ENCODE measurements around the gene NELL1. TPM values are rescaled to one million over a fixed set of nuclear protein-coding genes. Genes with fewer than 3 reads are reported as not detected.

NELL1 gene
- total and polyA plus RNA-seq, 2 donors (not counting 1 experiment from before 2014, with no cell fraction given): not detected

DNA sequence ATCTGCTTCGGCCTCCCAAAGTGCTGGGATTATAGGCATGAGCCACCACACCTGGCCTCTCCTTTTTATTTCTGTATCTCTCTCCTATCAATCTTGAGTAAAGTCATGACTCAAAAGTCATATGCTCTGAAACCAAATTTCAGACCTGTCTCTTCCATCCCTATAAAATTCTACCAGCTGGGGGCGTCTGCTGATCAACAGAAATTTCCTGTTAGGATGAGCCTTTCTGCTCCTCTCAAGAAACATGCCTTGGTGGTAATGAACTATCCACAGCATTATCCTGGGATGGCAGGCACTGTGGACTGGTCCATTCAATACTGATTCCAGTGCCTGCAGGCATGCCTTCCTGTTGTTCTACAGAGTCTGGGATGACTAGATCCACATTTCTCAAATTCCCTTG lies 472.6 kb downstream of the NELL1 start:
- H4K20me1 ChIP-seq (ENCODE audit: control insufficient read depth, extremely low read depth, insufficient read depth, low read length): no peaks in the 10 kb centered on the region

DNA sequence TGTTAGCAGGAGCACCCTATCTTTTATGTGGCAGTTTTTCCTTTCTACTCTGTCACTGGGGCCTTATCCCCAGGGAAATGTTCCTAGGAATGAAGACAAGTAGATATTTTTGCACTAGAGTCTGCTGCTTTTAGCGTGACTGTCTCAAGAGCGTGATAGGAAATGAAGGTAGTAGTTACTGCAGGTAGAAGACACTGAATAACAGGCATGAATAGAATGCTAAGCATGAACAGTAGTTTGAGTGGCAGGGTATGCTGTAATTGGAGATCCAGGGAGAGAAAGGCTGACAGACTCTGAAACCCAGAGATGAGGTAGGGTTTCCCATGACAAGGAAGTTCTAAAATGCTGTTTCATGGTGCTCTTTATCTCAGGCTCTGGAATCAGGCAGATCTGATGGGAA lies 475.1 kb downstream of the NELL1 start:
- no peaks in the 10 kb centered on the region for H3K27me3 ChIP-seq (ENCODE audit: control insufficient read depth, insufficient read depth, low read length)
- no peak overlapping the region for H3K27ac ChIP-seq (ENCODE audit: insufficient read depth, low read length)
- no peaks in the 10 kb centered on the region for H3K9me3 ChIP-seq (ENCODE audit: control insufficient read depth, insufficient read depth, low read depth, low read length)
- no peak for DNase-seq (ENCODE audit: low read depth in 2 of 2)
- no peaks in the 10 kb centered on the region for H3K4me1 ChIP-seq (ENCODE audit: control insufficient read depth, extremely low read depth, insufficient read depth, low read length)
- H3K79me2 ChIP-seq (ENCODE audit: control insufficient read depth, insufficient read depth, low read length): no peaks in the 10 kb centered on the region
- H3K36me3 ChIP-seq (ENCODE audit: control insufficient read depth, insufficient read depth, low read length): no peaks in the 10 kb centered on the region
- no peak overlapping the region for H3K4me2 ChIP-seq (ENCODE audit: extremely low read depth, insufficient read depth, low read length)
- no peak overlapping the region for H3K4me3 ChIP-seq (replicated peaks in 1 of 4; ENCODE audit: control extremely low read depth in 1 of 4, insufficient read depth in 1 of 4, low read depth in 3 of 4, low read length in 4 of 4)
- H2AFZ ChIP-seq (ENCODE audit: low read length): no peak overlapping the region
- no peaks in the 10 kb centered on the region for H4K20me1 ChIP-seq (ENCODE audit: control insufficient read depth, extremely low read depth, insufficient read depth, low read length)
- TF ChIP-seq EZH2 (IDR thresholded peaks at IDR 0.05; ENCODE audit: low read length, missing control alignments): no peak
- TF ChIP-seq, protein P1, sequence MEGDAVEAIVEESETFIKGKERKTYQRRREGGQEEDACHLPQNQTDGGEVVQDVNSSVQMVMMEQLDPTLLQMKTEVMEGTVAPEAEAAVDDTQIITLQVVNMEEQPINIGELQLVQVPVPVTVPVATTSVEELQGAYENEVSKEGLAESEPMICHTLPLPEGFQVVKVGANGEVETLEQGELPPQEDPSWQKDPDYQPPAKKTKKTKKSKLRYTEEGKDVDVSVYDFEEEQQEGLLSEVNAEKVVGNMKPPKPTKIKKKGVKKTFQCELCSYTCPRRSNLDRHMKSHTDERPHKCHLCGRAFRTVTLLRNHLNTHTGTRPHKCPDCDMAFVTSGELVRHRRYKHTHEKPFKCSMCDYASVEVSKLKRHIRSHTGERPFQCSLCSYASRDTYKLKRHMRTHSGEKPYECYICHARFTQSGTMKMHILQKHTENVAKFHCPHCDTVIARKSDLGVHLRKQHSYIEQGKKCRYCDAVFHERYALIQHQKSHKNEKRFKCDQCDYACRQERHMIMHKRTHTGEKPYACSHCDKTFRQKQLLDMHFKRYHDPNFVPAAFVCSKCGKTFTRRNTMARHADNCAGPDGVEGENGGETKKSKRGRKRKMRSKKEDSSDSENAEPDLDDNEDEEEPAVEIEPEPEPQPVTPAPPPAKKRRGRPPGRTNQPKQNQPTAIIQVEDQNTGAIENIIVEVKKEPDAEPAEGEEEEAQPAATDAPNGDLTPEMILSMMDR (conservative IDR thresholded peaks at IDR 0.05 in 1 of 2, IDR thresholded peaks at IDR 0.05 in 1 of 2; ENCODE audit: low read depth in 1 of 2, low read length in 2 of 2): no peak
- no peak overlapping the region for H3K9ac ChIP-seq (ENCODE audit: insufficient read depth, low read length)

More for the DNA sequence above, 472.6 kb downstream of the NELL1 start:
- no peak overlapping the region for H3K9ac ChIP-seq (ENCODE audit: insufficient read depth, low read length)
- no peaks in the 10 kb centered on the region for H3K36me3 ChIP-seq (ENCODE audit: control insufficient read depth, insufficient read depth, low read length)
- H3K4me1 ChIP-seq (ENCODE audit: control insufficient read depth, extremely low read depth, insufficient read depth, low read length): no peaks in the 10 kb centered on the region
- H3K27ac ChIP-seq (ENCODE audit: insufficient read depth, low read length): no peak overlapping the region
- no peaks in the 10 kb centered on the region for H3K27me3 ChIP-seq (ENCODE audit: control insufficient read depth, insufficient read depth, low read length)
- H3K9me3 ChIP-seq (ENCODE audit: control insufficient read depth, insufficient read depth, low read depth, low read length): no peaks in the 10 kb centered on the region
- no peaks in the 10 kb centered on the region for H3K79me2 ChIP-seq (ENCODE audit: control insufficient read depth, insufficient read depth, low read length)
- H2AFZ ChIP-seq (ENCODE audit: low read length): no peak overlapping the region
- no peak overlapping the region for H3K4me2 ChIP-seq (ENCODE audit: extremely low read depth, insufficient read depth, low read length)
- DNase-seq (ENCODE audit: low read depth in 2 of 2): no peak
- H3K4me3 ChIP-seq (replicated peaks in 1 of 4; ENCODE audit: control extremely low read depth in 1 of 4, insufficient read depth in 1 of 4, low read depth in 3 of 4, low read length in 4 of 4): no peak overlapping the region
- TF ChIP-seq EZH2 (IDR thresholded peaks at IDR 0.05; ENCODE audit: low read length, missing control alignments): no peak
- TF ChIP-seq, protein P1 (conservative IDR thresholded peaks at IDR 0.05 in 1 of 2, IDR thresholded peaks at IDR 0.05 in 1 of 2; ENCODE audit: low read depth in 1 of 2, low read length in 2 of 2): no peak

DNA sequence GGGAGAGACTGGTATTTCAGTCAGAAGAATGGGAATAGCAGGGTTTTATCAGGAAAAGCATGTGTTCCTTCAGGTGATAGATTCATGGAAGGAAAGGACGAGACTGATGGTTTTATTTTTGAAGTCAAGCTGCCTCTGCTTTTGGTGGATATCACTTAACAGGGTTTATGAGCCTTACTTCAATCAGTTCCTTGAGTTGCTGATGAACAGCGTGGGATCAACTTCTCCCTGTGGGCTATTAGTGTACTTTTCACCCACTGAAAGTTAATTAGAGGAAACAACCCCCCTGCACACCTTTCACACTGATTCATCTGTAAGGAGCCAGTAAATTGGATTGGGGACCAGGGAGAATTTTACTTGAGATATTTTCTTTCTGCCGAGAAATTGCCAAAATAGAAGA lies 479.0 kb downstream of the NELL1 start:
- H3K27ac ChIP-seq (ENCODE audit: insufficient read depth, low read length): no peak overlapping the region
- no peak overlapping the region for H3K4me3 ChIP-seq (replicated peaks in 1 of 4; ENCODE audit: control extremely low read depth in 1 of 4, insufficient read depth in 1 of 4, low read depth in 3 of 4, low read length in 4 of 4)
- no peak overlapping the region for H2AFZ ChIP-seq (ENCODE audit: low read length)
- H3K4me2 ChIP-seq (ENCODE audit: extremely low read depth, insufficient read depth, low read length): no peak overlapping the region
- TF ChIP-seq EZH2 (IDR thresholded peaks at IDR 0.05; ENCODE audit: low read length, missing control alignments): no peak
- TF ChIP-seq, protein P1 (conservative IDR thresholded peaks at IDR 0.05 in 1 of 2, IDR thresholded peaks at IDR 0.05 in 1 of 2; ENCODE audit: low read depth in 1 of 2, low read length in 2 of 2): no peak
- no peaks in the 10 kb centered on the region for H3K79me2 ChIP-seq (ENCODE audit: control insufficient read depth, insufficient read depth, low read length)
- no peak for DNase-seq (ENCODE audit: low read depth in 2 of 2)
- H3K9me3 ChIP-seq (ENCODE audit: control insufficient read depth, insufficient read depth, low read depth, low read length): no peaks in the 10 kb centered on the region
- no peaks in the 10 kb centered on the region for H3K4me1 ChIP-seq (ENCODE audit: control insufficient read depth, extremely low read depth, insufficient read depth, low read length)
- H3K36me3 ChIP-seq (ENCODE audit: control insufficient read depth, insufficient read depth, low read length): no peaks in the 10 kb centered on the region
- H3K9ac ChIP-seq (ENCODE audit: insufficient read depth, low read length): no peak overlapping the region
- no peaks in the 10 kb centered on the region for H4K20me1 ChIP-seq (ENCODE audit: control insufficient read depth, extremely low read depth, insufficient read depth, low read length)
- no peaks in the 10 kb centered on the region for H3K27me3 ChIP-seq (ENCODE audit: control insufficient read depth, insufficient read depth, low read length)
